ENCODE measurements around the gene CNMD. TPM values are rescaled to one million over a fixed set of nuclear protein-coding genes. Genes with fewer than 3 reads are reported as not detected.
A peak's percentile ranks its signal among the peaks of the same experiment; 100 is the strongest.

Gene CNMD
- total RNA-seq, 1 donor from 2014 or later: 2.8 TPM

GRCh38 chr13:52669677-52670076 is 69.9 kb downstream of the CNMD start:
- Mint-ChIP-seq H3K36me3 (ENCODE audit: low read depth) (peaks cover 10% of the 10 kb centered on the region), H3K9me3 (no peaks in the 10 kb centered on the region), H3K4me3 (no peak overlapping the region), H3K27me3 (ENCODE audit: low read depth) (no peaks in the 10 kb centered on the region), H3K4me1 (no peaks in the 10 kb centered on the region), H3K27ac (ENCODE audit: unreplicated experiment) (no peak overlapping the region)
- no peak for DNase-seq (ENCODE audit: low read depth, low spot score)
- TF ChIP-seq CTCF (conservative IDR thresholded peaks at IDR 0.05): no peak

- no peak for DNase-seq (ENCODE audit: low read depth, low spot score)
- TF ChIP-seq CTCF (conservative IDR thresholded peaks at IDR 0.05): peak; percentile 68
- peaks cover 18% of the 10 kb centered on the region for H3K36me3 Mint-ChIP-seq (ENCODE audit: low read depth)
- H3K4me1 Mint-ChIP-seq: no peaks in the 10 kb centered on the region
- no peaks in the 10 kb centered on the region for H3K27me3 Mint-ChIP-seq (ENCODE audit: low read depth)
- no peak overlapping the region for H3K27ac Mint-ChIP-seq (ENCODE audit: unreplicated experiment)
- no peak overlapping the region for H3K4me3 Mint-ChIP-seq
- H3K9me3 Mint-ChIP-seq: no peaks in the 10 kb centered on the region
These were observed 74.3 kb downstream of the CNMD start for GRCh38 chr13:52665325-52665724.

GRCh38 chr13:52664272-52664671 is 75.3 kb downstream of the CNMD start:
- no peaks in the 10 kb centered on the region for H3K9me3 Mint-ChIP-seq
- DNase-seq (ENCODE audit: low read depth, low spot score): no peak
- no peak for TF ChIP-seq CTCF (conservative IDR thresholded peaks at IDR 0.05)
- no peak overlapping the region for H3K4me3 Mint-ChIP-seq
- no peaks in the 10 kb centered on the region for H3K27me3 Mint-ChIP-seq (ENCODE audit: low read depth)
- H3K36me3 Mint-ChIP-seq (ENCODE audit: low read depth): peaks cover 21% of the 10 kb centered on the region
- H3K27ac Mint-ChIP-seq (ENCODE audit: unreplicated experiment): no peak overlapping the region
- H3K4me1 Mint-ChIP-seq: no peaks in the 10 kb centered on the region

GRCh38 chr13:52659340-52659739 is 80.3 kb downstream of the CNMD start:
- TF ChIP-seq CTCF (conservative IDR thresholded peaks at IDR 0.05): no peak
- Mint-ChIP-seq H3K36me3 (ENCODE audit: low read depth) (peaks cover 8% of the 10 kb centered on the region), H3K27me3 (ENCODE audit: low read depth) (no peaks in the 10 kb centered on the region), H3K4me3 (no peak overlapping the region), H3K9me3 (no peaks in the 10 kb centered on the region), H3K4me1 (no peaks in the 10 kb centered on the region), H3K27ac (ENCODE audit: unreplicated experiment) (peak overlapping the region; percentile 8)
- DNase-seq (ENCODE audit: low read depth, low spot score): no peak

Other genes with a start within 250 kb of the CNMD start
- gene HNRNPA1L2, start 97.4 kb downstream of the CNMD start, total RNA-seq: 13.8 and 14.3 TPM in 2 replicates
- 74.0 and 75.2 TPM in 2 replicates for gene SUGT1, start 87.0 kb downstream of the CNMD start, total RNA-seq
- gene PCDH8, start 108.8 kb upstream of the CNMD start, total RNA-seq: 13.7 and 14.6 TPM in 2 replicates